HG03039 (cell line): ENCODE data around the gene MICAL2.

Experiments used
- ATAC-seq: cut with Tn5 transposase; IDR thresholded peaks from one replicate; pipeline ENCODE4 v1.9.1; 2021; ENCODE audit warnings: mild to moderate bottlenecking, moderate library complexity; ENCODE audit not compliant: unreplicated experiment

Gene MICAL2

DNA sequence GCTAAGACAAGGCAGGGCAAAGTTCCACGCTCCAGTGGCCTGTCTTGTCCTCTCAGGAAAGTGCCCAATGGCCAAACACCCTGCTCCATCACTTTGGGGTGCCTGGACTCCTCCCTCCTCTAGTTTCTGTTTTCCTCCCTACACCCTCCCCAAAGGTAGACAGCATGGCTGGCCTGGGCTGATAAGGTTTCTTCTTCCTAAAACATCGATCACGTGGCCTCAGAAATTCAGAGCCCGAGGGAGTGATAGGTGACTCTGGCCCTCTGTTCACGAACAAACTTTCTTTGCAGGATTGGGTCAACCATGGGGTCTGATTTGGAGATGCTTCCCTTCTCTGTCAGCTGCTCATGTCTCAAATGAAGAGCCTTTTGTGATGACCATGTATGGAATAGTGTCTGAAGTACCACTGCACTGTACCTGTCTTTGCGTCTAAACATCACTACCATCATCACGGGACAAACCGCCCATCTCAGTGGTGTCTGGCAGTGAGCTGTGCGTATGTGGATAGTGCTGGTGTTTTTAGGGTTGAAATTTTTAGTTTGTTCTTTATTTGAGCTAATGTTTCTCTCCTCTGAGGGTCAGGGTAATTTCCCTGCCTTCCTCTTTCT lies 6.1 kb downstream of the MICAL2 start:
- ATAC-seq, result no peak

- ATAC-seq, result no peak
Observed at GRCh38 chr11:12117200-12117599, 6.8 kb downstream of the MICAL2 start.

GRCh38 chr11:12117611-12118010 lies 7.2 kb downstream of the MICAL2 start:
- no peak for ATAC-seq

DNA sequence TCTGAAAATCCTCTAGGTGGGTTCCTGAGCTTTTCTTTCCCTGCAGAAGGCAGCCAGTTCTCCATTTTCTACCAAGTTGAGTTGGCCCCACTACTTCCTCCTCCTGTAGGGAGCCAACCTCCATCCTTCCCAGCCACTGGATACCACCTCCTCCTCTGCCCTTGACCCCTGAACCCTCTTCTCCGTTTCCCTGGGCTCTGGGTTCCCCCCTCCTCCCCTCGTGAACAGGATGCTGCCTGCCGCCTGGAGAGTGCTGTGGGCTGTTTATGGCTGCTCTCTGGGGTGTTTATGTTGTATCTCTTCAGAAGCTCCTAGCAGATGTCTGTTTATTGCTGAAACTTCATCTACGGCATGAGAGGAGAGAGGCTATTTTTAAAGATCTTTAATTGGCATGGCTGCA lies 8.6 kb downstream of the MICAL2 start:
- ATAC-seq, result no peak

GRCh38 chr11:12119502-12119901 lies 9.1 kb downstream of the MICAL2 start:
- ATAC-seq, result no peak

DNA sequence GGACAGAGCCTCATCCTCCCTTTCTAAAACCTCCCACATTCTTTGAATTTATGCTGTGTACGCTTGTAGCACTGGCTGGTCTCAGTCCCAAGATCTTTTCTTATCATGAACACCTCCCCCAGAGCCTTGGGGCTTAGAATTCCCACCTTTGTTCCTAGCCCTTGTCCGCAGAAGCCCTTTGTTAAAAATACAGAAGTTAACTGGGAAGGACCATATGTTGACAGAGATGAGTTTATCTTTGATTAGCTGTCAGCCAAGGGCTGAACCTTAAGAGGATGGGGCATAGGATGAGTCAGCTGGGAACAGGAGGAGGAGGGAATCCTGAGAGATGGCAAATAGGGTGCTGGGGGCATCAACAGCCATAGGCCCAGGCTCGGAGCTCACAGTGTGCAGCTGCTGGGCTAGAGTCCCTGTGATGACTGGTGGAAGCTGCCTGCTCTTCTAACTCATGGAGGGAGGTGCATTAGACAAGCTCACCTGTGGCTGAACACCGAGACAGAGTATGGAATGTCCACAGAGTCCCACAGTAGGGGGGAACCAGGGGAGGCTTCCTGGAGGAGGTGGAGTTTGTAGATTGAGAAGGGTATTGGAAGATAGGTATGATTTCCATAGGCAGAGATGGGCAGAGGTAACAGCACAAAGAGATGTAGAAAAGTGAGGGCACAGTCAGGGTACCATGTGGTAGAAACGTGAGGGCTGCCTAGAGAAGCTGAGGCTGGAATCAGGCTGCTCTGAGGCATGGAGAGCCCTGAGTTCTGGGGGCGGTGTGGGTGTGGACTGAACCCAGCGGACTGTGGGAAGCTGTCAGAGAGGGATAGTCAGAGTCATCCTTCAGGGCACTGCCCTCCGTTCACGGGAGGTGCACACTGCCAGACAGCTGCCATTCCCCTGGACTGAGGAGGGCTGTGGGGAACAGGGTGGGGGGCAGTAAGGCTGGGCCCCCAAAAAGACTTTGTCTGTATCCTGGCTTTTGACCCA lies 9.9 kb downstream of the MICAL2 start:
- no peak for ATAC-seq

- no peak for ATAC-seq
Observed at GRCh38 chr11:12121011-12121410, 10.6 kb downstream of the MICAL2 start.

DNA sequence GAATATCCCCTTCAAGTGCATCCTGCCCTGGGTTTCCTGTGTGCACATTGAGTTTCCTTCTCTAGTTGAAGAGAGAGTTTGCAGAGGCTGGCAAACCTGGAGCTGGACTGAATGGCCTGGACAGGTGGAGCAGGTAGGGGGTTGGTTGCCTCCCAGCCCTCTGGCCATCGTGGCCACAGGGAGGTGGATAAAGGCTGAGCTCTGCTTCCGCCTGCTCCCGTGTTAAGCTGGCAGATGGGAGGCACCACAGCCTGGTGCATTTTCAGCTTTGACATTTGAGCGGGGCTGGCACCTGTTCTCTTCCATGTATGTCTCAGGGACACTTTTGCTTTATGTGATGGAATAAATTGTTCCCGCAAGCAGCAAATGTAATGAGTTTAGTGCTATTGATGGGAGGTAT lies 11.1 kb downstream of the MICAL2 start:
- ATAC-seq, result no peak

DNA sequence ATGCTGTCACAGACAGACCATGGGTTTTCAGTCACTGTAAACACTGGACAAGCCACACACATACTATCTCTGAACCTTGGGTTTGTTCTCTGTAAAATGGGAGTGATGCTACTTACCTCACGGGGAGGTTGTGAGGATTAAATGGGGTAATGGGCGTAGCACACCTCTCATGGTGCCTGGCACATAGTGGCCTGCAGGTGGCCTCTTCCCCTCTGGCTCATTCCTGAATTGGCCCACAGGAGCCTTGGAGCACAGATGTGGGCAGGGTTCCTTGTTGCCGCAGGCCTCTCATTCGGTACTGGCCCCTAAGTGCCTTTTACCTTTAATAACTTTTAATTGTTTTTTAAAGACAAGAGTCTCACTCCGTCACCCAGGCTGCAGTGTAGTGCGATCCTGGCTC lies 11.7 kb downstream of the MICAL2 start:
- ATAC-seq, result no peak

GRCh38 chr11:12123273-12123672 lies 12.9 kb downstream of the MICAL2 start:
- no peak for ATAC-seq

- ATAC-seq, result no peak
Observed at GRCh38 chr11:12123799-12124198, 13.4 kb downstream of the MICAL2 start.

DNA sequence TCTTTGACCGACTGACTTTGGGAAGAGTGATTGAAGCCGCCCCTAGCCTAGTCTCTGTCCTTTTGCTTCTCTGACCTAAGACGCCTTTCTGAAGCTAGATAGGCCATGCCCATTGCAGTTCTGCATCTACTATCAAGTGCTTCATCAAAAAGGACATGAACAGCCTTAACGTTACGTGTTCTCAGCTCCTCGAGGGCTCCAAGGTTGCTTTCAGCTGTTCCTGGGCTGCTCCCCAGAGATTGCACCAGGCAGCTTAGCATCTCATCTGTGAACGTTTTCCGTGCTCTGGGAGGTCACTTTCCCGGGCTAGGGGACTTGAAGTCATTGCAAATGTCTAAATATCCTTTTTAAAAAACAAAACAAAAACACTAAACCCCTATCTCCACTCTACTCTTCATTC lies 13.9 kb downstream of the MICAL2 start:
- no peak for ATAC-seq

DNA sequence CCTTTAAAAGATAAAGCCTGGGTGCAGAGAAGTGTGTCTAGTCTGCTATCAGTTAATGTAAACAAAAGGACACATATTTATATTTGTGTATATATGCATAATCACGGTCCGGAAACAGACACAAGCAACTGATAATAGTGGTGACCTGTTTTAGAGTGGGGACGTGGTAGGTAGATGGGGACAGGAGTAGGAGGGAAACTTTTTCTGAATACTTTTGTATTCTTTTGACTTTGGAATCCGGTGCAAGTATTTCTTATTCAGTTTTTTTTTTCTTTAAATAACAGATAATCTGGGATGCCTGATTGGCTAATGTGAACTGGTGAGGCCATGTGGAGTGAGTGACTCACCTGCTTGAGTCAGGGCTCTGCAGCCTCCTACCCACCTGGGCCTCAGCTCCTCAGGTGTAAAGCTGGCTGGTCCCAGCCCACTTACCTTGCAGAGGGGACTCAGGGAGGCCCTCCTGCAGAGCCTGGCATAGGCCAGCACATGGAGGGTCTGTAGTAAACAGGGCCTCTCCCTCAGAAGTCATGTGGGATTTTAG lies 15.3 kb downstream of the MICAL2 start:
- ATAC-seq, result no peak

- ATAC-seq, result no peak
Observed at GRCh38 chr11:12126344-12127019, 16.1 kb downstream of the MICAL2 start.

- ATAC-seq, result no peak
Observed at GRCh38 chr11:12127206-12127898, 17.0 kb downstream of the MICAL2 start.

DNA sequence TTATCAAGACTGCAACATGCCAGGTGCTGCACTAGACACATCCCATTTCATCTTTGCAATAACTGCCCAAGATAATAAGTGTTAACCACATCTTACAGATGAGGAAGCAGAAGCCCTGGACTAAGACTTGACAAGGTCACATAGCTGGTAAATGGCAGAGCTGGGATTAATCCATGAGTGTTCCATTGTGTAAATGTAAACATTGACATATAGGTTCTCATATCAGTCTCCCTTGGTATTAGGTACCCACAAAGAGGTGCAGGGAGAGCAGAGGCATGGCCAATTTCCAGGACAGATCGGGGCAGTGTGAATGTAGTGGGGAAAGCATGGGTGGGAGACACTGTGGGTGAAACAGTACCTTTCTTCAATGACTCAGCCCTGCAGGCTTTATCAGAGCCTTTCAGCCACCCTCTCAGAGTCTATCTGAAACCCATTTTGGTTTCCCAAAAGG lies 17.9 kb downstream of the MICAL2 start:
- no peak for ATAC-seq

DNA sequence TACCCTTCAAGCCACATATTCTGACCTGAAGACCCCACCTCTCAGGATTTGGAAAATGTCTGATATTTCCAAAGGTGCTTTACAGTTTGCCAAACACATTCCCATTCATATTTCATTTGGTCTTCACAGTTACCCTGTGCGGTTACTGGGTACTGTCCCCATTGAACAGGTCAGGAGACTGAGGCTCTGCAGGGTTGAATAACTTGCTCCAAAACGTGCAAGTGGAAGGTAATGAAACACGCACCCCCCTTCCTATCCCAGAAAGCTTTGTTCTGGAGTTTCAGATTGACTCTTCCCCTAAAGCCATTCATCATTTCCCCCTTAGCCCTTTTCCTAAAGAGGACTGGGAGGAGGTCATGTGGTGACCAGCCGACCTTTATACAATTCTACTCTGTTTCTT lies 18.8 kb downstream of the MICAL2 start:
- no peak for ATAC-seq

- ATAC-seq, result no peak
Observed at GRCh38 chr11:12130180-12130980, 20.0 kb downstream of the MICAL2 start.

DNA sequence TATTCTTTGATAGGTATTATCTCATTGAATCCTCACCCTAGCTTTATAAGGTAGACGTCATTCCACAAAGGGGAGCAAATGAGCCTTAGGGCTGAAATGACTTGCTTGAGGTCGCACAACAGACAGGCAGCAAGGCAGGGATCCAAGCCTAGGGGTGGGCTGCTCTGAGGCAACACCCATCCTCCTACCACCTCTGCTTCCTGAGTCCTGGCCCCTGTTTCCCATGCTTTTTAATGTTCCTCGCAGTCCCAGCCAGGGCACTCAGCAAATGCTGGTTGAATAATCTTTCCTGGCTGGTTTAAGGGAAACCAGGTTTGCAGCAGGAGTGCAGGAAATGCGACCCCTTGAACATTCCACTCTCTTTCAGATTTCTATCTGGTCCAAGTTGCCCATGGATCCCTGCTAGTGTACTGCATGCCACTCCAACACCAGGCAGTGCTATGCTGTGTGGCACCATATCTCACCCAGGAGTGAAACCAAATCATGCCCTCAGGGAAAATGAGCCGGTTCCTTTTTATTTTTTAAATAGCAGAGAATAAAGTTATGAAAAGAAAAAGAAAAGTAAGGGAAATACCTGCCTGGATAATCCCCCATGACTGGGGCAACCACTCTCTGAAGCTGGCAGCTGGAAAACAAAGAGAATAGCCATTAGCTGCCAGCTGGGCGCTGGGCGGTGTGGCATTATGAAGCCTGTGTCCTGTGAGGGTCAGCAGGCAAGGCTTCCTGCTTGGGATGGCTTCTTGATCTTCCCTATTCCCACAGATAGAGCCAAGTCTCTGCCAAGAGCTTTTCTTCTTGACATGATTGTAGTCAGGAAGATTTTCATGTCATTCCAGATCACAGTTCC lies 21.8 kb downstream of the MICAL2 start:
- ATAC-seq, result no peak
